ENCODE measurements around the gene PITRM1.

PITRM1 gene

DNA sequence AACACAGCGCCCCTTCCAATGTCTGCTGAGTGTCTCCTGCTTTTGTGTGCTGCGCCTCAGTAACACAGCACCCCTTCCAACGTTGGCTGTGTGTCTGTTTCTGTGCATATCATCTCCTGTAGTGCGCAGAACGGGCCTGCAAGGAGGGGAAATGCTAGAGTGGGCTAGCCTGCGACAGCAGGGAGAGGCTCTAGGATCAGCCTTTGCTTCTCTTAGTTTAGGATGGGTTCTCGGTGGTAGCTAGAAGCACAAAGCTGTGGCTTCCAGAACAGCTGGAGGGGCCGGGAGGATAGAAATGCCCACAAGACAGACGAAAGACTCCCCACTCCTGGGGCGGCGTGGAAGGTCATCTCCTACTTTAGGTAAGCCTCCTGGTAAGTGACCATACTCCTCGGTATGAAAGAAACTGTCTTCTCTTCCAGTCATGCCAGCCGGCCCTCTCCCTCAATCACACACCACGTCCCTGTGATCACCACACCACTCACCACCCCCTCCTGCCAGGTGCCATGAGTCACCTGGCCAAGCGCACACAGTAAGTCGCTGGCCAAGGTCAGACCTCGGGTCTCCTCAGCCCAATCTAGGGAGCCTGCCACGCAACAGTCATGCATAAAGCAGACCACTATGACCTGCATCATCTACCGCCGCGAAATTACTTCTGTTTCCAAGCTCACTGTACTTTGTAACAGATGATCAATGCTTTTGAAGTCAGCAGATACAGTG, 4.8 kb downstream of the PITRM1 start:
- no peak for DNase-seq (ENCODE audit: low read depth in 2 of 2)

DNA sequence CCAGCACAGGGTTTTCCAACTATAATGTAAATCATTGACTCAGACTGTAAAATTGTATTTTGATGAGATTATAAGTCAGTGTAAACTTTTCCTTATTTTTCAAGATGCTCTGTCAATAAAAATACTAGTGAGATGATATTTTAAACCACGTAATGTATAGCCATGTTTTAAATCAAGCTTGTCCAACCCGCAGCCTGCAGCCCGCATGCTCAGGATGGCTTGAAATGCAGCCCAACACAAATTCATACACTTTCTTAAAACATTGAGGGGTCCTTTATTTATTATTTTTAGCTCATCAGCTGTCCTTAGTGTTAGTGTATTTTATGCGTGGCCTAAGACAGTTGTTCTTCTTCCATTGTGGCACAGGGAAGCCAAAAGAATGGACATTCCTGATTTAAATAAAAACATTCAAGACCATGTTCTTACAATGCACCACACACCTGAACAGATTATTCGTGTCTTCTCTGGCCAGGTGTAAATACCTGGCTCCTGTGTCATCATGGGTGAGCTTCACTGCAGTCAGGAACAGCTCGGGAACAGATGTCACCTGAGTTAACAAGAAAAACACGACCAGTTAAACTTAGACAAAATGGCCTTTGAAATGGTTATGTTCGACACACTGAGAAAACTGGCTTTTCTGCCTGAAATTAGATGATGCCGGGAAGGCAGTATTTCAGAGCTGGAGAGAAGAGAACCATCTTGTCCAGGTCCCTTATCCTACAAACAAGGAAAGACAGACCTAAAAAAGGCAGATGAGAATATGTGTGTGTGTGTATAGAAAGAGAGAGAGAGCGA, 5.9 kb downstream of the PITRM1 start:
- DNase-seq (ENCODE audit: low read depth in 2 of 2) = no peak

DNA sequence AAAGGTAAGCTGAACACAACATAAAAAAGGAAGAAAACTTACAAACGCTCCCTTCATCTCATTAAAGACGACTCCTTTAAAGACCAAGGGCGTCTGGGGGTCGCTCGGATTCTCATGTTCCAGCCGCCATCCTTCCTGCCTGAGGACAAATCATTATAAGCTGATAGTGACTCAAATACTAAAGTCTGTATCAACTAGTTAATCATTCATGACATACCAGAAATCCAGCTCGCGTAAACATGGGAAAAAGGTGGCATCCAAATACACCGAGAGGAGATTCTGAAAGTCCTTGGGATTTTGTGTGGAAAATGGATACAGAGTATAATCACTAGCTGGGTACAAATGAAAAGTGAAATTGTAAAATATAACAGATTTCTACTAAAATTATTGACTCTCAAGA, 7.4 kb downstream of the PITRM1 start:
- no peak for DNase-seq (ENCODE audit: low read depth in 2 of 2)

DNA sequence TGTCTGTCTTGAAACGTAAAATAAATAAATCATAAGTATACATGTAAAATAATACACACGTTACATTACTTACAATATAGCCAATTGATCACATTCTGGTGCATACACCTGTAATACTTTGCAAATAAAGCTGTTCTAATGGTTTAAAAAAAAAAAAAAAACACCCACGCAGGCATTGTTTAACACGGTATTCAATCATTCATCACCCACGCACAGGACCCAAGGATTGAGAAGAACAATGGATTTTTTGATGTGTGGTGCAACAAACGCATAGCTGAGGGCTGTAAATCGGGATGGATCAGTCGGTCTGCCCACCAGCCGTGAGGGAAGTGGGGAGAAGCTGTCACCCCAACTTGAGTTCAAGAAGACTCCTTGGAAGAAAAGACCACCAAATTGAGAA, 8.7 kb downstream of the PITRM1 start:
- DNase-seq (ENCODE audit: low read depth in 2 of 2) = no peak

DNA sequence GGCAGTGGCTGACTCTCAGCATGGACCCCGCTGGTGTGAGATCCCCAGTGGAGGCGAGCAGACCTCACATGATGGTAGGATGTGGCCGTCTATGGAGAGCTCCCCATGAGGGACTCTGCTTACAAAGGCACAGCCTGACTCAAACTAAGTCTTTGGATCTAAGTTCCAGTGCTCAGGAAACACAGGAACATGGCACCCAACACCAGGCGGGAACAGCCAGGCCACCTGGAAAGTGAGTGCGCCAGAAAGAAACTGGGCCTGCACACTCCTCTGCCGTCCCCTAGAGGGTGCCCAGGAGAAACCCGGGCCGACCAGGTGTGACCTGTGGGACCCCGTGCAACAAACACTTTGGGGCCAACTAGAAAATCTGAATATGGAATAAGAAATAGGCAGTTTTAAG, 10.0 kb downstream of the PITRM1 start:
- no peak for DNase-seq (ENCODE audit: low read depth in 2 of 2)

DNA sequence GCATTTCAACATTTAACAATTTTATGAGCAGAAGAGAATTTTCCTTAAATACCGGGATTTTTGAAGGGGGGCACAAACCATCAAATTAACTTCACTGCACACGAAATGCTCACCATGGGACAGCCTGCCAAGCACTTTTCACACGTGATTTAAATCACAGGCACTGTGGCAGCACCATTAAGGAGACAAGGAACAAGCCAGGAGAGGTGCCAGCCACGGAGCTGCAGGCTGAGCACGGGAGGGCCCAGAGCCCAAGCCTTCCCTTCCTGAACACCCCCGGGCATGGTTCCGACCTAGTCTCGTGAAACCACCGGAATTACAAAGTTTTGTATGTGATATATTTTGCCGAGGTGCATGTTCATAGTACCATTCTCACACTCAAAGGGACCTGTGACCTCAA, 13.4 kb downstream of the PITRM1 start:
- DNase-seq (ENCODE audit: low read depth in 2 of 2) = no peak

DNA sequence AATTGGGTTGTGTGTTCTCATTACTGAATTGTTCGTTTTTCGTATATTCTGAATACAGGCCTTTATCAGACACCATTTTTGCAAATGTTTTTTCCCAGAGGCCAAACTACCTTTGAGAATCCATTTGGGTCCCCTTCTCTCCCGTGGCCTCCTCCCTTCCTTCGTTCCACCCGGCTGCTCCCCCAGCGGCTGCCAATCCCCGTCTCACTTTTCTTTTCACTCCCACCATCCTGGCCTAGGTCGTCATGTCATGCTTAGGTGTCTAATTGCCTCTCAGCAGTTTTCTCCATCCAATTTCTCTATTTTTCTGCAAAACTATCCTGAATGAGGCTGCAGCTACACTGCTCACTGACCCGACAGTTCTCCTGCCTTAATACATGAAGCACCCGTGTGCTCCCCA, 17.9 kb downstream of the PITRM1 start:
- no peak for DNase-seq (ENCODE audit: low read depth in 2 of 2)

DNA sequence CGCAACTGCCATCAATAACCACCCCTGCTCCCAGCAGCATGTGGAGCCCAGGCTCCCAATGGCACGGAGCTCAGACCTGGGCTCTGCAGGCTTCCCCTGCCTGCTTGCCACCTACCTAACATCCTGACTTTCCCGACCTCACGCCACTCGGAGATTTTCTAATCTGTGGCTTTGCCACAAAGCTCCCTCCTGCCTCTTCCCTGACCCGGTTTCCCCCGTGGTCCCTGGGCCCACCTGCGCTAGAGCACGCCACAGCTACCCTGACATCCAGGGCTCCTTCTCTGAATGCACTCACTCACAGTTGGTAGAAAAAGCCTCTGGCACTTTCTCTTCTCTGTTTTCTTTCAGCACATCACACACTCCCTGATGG, 20.0 kb downstream of the PITRM1 start:
- no peak for DNase-seq (ENCODE audit: low read depth in 2 of 2)

DNA sequence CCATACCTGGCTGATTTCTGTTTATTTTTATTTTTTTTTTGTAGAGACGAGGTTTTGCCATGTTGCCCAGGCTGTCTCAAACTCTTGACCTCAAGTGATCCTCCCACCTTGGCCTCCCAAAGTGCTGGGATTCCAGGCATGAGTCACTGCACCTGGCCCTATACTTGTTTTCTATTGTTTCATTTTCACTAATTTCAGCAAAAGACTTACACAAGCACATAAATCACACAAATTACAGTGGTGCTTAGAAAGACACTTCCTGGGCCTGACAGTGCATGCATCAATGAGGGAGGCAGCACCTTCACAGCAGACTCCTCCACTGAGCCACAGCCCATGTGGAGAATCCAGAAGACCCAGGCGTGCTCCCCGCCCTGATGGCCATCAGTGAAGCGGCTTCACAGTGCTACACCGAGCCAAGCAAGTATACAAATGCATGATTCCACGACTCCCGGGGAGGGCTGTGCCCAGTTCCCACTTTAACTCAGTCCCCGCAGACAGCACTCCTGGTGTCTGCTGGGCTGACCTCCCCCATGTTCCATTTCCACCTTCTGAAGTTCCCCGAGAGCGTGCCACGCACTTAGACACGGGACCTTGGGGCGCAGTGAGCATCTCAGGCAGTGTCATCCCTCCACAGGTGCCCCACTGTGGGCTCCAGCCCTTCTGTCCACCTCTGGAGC, 20.6 kb downstream of the PITRM1 start:
- no peak for DNase-seq (ENCODE audit: low read depth in 2 of 2)

DNA sequence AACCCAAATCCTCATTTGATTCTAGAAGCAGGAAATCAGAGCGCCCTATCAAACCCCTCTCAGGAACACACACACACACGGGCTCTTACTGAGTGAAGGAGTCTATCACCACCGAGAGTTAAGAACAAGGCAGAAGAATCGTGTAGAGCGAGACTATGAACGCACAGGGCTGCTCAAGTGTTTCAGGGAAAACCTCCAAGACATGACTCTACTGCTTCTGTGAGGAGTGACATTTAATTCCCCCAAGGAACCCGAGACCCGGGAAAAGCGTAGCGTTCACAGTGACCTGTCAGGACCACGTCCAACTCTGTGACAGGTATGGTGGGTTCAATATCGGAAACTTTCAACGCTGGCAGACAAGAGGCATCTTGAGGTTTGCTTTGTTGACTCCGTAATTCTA, 21.6 kb downstream of the PITRM1 start:
- DNase-seq (ENCODE audit: low read depth in 2 of 2) = no peak

DNA sequence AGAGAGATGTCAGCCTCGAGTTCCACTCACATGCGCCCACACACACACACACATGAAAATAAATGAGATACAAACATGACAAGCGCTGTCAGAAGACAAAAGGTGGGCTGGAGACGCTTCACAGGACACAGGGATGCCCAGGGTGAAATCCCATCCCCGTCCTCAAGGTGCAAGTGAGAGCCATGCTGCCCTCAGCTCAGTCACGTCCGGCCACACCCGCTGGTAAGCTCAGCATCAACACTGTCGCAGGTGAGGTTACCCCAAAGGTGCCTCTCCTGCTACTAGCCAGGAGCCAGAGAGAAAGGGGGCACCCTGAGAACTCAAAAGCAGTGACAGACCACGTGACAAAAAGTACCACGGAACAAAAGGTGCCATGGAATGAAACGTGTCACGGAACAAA, 22.2 kb downstream of the PITRM1 start:
- no peak for DNase-seq (ENCODE audit: low read depth in 2 of 2)

DNA sequence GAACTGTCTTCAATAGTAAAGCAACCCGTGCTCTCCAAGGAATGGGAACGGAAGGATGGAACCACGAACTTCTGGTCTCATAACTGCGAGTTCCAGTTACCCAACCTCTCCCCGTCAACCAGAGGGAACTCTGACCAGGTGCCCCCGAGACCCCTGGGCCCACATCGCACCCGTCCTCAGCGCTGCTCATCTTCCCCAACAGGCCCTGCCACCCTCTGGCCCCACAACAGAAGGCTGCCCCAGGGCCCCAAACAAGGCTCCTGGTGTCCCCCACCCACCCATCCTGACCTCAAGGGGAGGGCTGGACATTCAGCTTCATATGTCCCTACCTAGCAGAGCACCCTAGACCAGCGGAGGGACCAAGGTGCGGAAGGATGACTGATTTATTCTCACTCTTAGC, 22.7 kb downstream of the PITRM1 start:
- DNase-seq (ENCODE audit: low read depth in 2 of 2) = no peak

DNA sequence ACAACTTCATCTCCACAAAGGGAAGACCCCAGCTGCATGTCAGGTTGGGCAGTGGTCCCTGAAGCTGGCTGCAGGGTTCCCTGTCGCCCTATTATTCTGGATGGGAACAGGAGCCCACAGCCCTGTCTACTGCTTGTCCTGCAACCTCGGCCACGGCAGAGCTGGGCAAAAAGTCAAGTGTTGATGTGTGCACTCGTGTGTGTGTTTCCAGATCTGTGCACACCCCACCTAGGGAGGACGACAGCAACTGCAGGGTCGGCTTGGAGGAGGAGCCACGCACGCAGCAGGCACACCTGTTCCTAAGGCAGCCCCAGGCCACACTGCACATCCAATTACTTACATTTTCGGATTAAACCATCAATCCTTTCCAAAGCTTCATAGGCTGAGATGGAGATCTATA, 23.6 kb downstream of the PITRM1 start:
- no peak for DNase-seq (ENCODE audit: low read depth in 2 of 2)

DNA sequence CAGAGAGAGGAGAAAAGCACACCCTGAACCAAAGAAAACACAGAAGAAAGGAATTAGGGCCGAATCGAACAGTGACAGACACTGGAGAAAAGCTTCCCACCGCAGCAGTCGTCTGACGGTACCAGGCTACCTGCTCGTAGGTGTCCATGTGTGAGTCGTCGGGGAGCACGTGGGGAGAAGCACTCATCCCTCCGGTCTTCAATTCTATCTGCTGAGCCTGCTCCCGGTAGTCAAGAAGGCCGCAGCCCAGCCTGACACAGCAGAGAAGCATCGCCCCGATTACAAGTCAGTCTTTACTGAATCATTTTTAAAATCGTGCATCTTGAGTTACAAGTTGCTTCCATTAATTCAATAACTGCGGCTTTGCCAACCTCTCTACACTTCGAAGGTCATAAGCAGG, 24.5 kb downstream of the PITRM1 start:
- no peak for DNase-seq (ENCODE audit: low read depth in 2 of 2)

DNA sequence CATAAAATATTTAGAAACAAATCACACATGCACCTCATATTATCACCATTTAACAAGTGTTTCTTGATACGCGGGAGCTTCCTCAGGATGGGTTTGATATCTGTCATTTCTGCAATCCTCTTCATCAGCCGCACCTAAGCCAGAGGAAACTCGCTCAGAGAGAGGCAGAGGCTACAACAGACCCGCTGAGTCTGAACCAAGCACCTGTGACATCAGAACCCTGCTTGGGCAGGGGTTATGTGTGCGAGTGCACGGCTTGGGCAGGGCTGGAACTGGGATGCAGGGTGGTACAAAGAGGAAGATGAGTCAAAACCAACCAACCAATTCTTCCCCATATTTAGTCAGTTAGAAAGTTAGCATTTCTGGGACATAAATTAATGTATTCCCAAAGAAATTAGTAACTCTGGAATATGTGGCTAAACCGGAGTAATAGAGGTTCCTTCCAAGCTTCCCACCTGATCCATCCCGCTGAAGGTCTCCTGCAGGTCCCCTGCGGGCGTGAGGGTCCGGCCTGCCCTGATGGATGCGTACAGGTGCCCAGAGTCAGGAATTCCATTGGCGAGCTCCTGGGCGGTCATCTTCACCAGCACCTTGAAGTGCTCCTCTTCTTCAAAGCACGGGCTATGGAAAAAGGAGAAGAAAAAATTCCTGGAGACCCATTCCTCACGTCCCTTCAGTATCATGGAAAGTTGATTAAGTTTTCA, 25.3 kb downstream of the PITRM1 start:
- DNase-seq (ENCODE audit: low read depth in 2 of 2) = no peak

DNA sequence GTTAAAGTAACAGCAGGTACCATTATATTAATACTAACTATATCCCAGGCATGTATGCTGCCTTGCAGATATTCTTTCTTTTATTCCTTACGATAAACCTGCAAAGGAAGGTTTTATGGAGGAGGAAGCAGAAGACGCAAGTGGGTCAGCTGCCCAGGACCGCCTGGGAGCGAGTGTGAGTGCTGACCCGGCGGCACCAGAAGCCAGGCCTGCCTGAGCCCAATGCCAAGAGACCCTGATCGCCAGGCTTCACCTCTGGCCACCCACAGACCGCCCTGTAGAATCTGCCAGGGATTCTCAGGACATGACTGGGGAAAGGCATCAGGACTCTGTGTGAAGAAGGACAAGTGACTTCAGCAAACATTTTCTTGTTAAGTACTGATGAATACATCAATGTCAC, 26.3 kb downstream of the PITRM1 start:
- DNase-seq (ENCODE audit: low read depth in 2 of 2) = no peak

DNA sequence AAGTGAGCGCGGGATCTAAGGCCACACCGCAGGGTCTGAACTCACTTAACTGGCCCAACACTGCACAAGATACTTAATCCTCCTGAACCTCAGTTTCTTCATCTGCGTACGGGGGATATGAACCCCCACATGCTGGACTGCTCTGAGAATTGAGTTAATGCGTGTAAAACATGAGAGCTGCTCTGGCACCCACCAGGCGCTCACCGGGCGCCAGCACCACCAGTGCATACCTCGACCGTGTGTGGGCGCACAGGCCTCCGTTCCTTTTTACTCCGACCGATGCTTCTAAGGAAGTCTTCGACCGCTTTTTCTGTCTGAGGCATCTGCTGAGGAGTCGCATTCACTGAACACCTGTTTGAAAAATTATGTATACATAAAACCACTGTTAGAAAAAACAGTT, 27.2 kb downstream of the PITRM1 start:
- DNase-seq (ENCODE audit: low read depth in 2 of 2) = no peak

DNA sequence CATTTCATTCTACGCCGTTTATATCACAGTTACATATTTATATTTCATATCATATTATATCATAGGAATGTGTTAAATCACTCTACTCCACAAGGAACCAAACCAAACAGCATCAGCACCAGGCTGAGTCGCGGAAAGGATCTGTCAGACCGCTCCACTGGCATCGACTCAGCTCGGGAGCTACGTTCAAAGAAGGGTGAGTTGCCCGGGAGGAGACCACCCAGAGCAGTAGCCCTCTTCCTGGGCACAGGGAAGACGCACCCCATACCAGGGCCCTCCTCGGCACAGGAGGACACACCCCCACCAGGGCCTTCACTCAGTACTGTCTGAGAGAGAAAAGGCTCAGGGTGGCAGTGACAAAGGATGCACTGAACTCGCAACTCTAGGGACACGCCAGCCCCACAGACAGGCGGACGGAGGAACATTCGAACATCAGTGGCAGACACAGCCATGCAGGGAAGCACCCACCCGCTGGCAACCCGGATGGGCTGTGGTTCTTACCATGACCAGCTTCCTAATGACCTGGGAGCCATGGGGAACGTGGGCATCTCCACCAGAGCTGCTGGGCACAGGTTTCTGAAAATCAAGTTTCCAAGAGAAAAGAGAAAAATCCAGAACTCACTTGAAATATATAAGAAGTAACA, 28.7 kb downstream of the PITRM1 start:
- DNase-seq (ENCODE audit: low read depth in 2 of 2) = no peak

DNA sequence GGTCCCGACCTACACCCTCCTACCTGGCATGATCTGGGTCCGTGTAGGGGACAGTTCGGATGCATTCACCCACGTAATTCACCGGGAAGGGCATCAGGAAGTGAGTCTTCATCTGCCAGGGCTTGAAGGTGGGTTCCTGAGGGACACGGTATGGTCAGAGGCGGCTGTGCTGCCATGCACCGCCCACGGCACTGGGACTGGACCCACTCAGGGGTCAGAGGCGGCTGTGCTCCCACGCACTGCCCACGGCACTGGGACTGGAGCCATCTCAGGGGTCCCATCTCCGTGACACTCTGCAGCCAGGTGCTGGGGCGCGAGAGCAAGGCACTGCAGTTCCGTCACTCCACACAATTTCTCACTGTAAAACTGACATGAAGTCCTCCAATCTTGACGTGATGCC, 29.2 kb downstream of the PITRM1 start:
- no peak for DNase-seq (ENCODE audit: low read depth in 2 of 2)

DNA sequence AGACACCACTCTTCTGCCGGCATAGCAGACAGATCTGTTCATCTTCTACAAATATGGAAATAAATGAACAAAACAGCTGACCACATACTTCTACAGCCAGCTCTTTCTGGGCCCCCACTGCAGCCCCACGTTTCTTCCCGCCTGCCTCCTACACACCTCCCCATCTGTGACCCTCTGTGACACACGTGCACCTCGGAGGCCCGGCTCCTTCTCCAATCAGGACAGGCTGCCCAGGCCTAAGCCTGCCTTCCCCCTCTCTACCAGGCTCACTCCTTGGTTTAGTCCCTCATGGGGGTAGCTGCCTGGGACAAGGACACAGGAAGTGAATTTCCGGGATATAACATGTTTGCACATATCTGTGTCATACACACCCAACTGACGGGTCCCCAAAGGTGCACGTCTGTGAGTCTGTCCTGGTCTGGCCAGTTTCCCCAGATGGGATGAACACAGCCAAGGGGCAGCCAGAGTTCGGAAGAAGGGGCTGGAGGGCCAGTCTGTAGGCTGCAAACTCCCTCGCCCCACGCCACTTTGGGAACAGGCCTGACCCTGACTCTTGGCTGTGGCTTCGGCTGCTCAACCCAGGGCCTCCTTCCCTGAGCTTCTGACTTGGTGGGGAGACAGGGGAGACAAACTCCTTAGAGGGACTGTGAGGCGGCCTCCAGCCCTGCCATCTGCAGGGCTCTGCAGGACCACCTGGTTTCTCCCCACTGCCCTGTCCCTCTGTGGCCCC, 30.3 kb downstream of the PITRM1 start:
- no peak for DNase-seq (ENCODE audit: low read depth in 2 of 2)

DNA sequence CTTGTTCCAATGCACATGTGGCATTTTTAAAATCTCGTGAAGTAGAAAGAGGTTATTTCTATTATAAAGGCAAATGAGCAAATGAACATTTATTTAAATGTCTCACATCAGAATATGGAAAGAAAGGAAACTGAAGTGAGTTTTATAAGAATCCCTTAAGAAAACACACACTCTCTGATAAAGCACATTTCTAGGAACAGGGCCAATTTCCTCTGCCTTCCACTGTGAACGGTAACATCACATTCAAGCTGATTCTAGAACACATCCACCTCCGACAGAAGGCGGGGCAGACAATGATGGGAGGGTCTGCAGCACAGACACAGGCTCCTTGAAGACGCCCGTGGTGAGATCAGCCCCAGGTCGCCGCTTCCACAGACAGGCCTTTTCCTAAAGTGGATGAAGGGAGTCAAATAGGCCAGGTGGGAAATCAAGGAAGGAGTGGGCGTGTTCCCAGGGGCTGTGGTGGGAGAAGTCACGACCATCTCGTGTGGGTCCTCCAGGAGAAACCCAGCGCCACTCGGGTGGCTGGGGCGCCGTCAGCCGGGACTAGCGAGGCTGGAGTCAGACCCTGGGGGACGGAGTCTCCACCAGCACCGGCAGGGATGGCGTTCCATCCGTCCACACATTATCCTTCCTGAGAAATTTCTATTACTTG, 31.1 kb downstream of the PITRM1 start:
- no peak for DNase-seq (ENCODE audit: low read depth in 2 of 2)

Measured in stimulated activated CD8-positive, alpha-beta memory T cell treated with anti-CD3 and anti-CD28 coated beads, Interleukin-7, amount 100 ng/mL, for 4 hours (primary cell).